HG02938 (cell line): ENCODE results near the gene ZNF862.

ENCODE experiments used
- ATAC-seq: cut with Tn5 transposase; IDR thresholded peaks from one replicate; pipeline ENCODE4 v1.9.1; 2021; ENCODE audit warnings: mild to moderate bottlenecking, moderate library complexity; ENCODE audit not compliant: unreplicated experiment

ZNF862 gene

GRCh38 chr7:149838224-149838991, at the start of gene ZNF862:
ZNF862 (plus strand) TSS chr7:149838375; CDS start chr7:149838612, 237 bp downstream.
- ATAC-seq, result peak; percentile 97

- ATAC-seq, result no peak
Measured at GRCh38 chr7:149789101-149789500, 49.1 kb upstream of the ZNF862 start.

GRCh38 chr7:149790146-149790548, 48.0 kb upstream of the ZNF862 start:
- no peak for ATAC-seq

- ATAC-seq, result no peak
Measured at GRCh38 chr7:149790754-149791360, 47.3 kb upstream of the ZNF862 start.

GRCh38 chr7:149791411-149792219, 46.6 kb upstream of the ZNF862 start:
- ATAC-seq, result no peak

- ATAC-seq, result no peak
Measured at GRCh38 chr7:149792220-149792595, 46.0 kb upstream of the ZNF862 start.

GRCh38 chr7:149793261-149793660, 44.9 kb upstream of the ZNF862 start:
- ATAC-seq, result no peak

- no peak for ATAC-seq
Measured at GRCh38 chr7:149794661-149795060, 43.5 kb upstream of the ZNF862 start.

GRCh38 chr7:149795126-149795525, 43.0 kb upstream of the ZNF862 start:
- no peak for ATAC-seq

GRCh38 chr7:149796287-149796860, 41.8 kb upstream of the ZNF862 start:
- ATAC-seq, result no peak

GRCh38 chr7:149797771-149798170, 40.4 kb upstream of the ZNF862 start:
- ATAC-seq, result no peak

- ATAC-seq, result no peak
Measured at GRCh38 chr7:149799397-149800168, 38.6 kb upstream of the ZNF862 start.

- ATAC-seq, result no peak
Measured at GRCh38 chr7:149800169-149800555, 38.0 kb upstream of the ZNF862 start.

GRCh38 chr7:149801002-149801566, 37.1 kb upstream of the ZNF862 start:
- ATAC-seq, result no peak

- ATAC-seq, result no peak
Measured at GRCh38 chr7:149801816-149802215, 36.4 kb upstream of the ZNF862 start.

GRCh38 chr7:149802966-149803365, 35.2 kb upstream of the ZNF862 start:
- ATAC-seq, result no peak

GRCh38 chr7:149803551-149804074, 34.6 kb upstream of the ZNF862 start:
- no peak for ATAC-seq

- ATAC-seq, result no peak
Measured at GRCh38 chr7:149804106-149804505, 34.1 kb upstream of the ZNF862 start.

GRCh38 chr7:149806726-149807125, 31.4 kb upstream of the ZNF862 start:
- ATAC-seq, result no peak

GRCh38 chr7:149808311-149808710, 29.9 kb upstream of the ZNF862 start:
- ATAC-seq, result no peak
